PC-9 (cell line): ENCODE data around the gene ASB15. TPM values are rescaled to one million over a fixed set of nuclear protein-coding genes. Genes with fewer than 3 reads are reported as not detected.

ENCODE experiments used
- BruUV-seq: library from RNA; stranded (reverse); fragments of 400-500 nt; replicated peaks from 2 replicates; lab custom pipeline; 2021; lab: Mats Ljungman, UMichigan
- CTCF ChIA-PET: fragments of 300-600 bp; sonication (Branson Sonifier 250); formaldehyde crosslinking; loops from one replicate; lab custom pipeline; 2022; ENCODE audit warnings: antibody characterized with exemption; lab: Charles Lee
- POLR2A ChIA-PET: fragments of 300-600 bp; sonication (Branson Sonifier 250); formaldehyde crosslinking; loops from one replicate; lab custom pipeline; 2022; ENCODE audit warnings: antibody characterized with exemption; ENCODE audit not compliant: unreplicated experiment; lab: Charles Lee
- DNase-seq, 2 experiments: peaks; one replicate each; pipeline versions ENCODE4 v3.0.0 to v3.0.0-alpha.2; 2015 to 2022; ENCODE audit warnings: mixed read lengths in 1 of 2
- H2AFZ ChIP-seq: fragments of 200-600 bp; sonication (generic); 2 replicates; pipeline ENCODE4 v1.8.1; 2017; ENCODE audit warnings: antibody characterized with exemption
- H3F3A ChIP-seq: fragments of 200-600 bp; sonication (generic); 2 replicates; pipeline ENCODE4 v1.8.1; 2017; ENCODE audit warnings: antibody characterized with exemption, mild to moderate bottlenecking, low read depth; ENCODE audit not compliant: insufficient read depth
- H3K27ac ChIP-seq: fragments of 200-600 bp; sonication (generic); 2 replicates; pipeline ENCODE4 v1.6.1; 2016; ENCODE audit warnings: mixed run types
- H3K27me3 ChIP-seq: fragments of 200-600 bp; sonication (generic); 2 replicates; pipeline ENCODE4 v1.6.1; 2016; ENCODE audit warnings: low read depth, mixed run types; ENCODE audit not compliant: insufficient read depth
- H3K36me3 ChIP-seq: fragments of 200-600 bp; sonication (generic); 2 replicates; pipeline ENCODE4 v1.6.1; 2016; ENCODE audit warnings: low read depth, mixed run types
- H3K4me1 ChIP-seq: fragments of 200-600 bp; sonication (generic); replicated peaks from 2 replicates; pipeline ENCODE4 v1.6.1; 2016; ENCODE audit warnings: mixed run types; ENCODE audit not compliant: insufficient read depth
- H3K4me2 ChIP-seq: fragments of 200-600 bp; sonication (generic); 2 replicates; pipeline ENCODE4 v1.6.1; 2017; ENCODE audit warnings: mixed run types
- H3K4me3 ChIP-seq: fragments of 200-600 bp; sonication (generic); 2 replicates; pipeline ENCODE4 v1.6.1; 2016; ENCODE audit warnings: mixed run types
- H3K79me2 ChIP-seq: fragments of 200-600 bp; sonication (generic); 2 replicates; pipeline ENCODE4 v1.6.1; 2017; ENCODE audit warnings: low read depth, mixed run types
- H3K9me2 ChIP-seq: fragments of 200-600 bp; sonication (generic); 2 replicates; pipeline ENCODE4 v1.8.1; 2017; ENCODE audit warnings: mild to moderate bottlenecking; ENCODE audit not compliant: insufficient read depth
- H3K9me3 ChIP-seq: fragments of 200-600 bp; sonication (generic); 2 replicates; pipeline ENCODE4 v1.8.1; 2016; ENCODE audit warnings: low read depth; ENCODE audit not compliant: insufficient read depth
- H4K20me1 ChIP-seq: fragments of 200-600 bp; sonication (generic); 2 replicates; pipeline ENCODE4 v1.8.1; 2017; ENCODE audit not compliant: insufficient read depth
- EZH2 ChIP-seq: fragments of 200-600 bp; sonication (generic); IDR thresholded peaks from 2 replicates; pipeline ENCODE4 v1.8.0; 2017; ENCODE audit warnings: antibody characterized with exemption, low read depth
- intact Hi-C: fragments of 100-400 bp; cut with micrococcal nuclease; formaldehyde crosslinking; loops from one replicate; pipeline ENCODE4 v1.10.0; 2022; ENCODE audit not compliant: unreplicated experiment
- total RNA-seq: library from RNA; stranded (reverse); gene quantifications from 2 replicates; pipeline ENCODE4 v1.2.3, GENCODE V29; 2021
- TF ChIP-seq, protein P1 (sequence below): fragments of 200-600 bp; sonication (generic); conservative IDR thresholded peaks from 2 replicates; pipeline ENCODE4 v1.6.1; 2017; ENCODE audit warnings: mixed run types, antibody characterized with exemption, mild to moderate bottlenecking, moderate library complexity

The ASB15 gene
- total RNA-seq, 1 experiment from 2014 or later: not detected

DNA sequence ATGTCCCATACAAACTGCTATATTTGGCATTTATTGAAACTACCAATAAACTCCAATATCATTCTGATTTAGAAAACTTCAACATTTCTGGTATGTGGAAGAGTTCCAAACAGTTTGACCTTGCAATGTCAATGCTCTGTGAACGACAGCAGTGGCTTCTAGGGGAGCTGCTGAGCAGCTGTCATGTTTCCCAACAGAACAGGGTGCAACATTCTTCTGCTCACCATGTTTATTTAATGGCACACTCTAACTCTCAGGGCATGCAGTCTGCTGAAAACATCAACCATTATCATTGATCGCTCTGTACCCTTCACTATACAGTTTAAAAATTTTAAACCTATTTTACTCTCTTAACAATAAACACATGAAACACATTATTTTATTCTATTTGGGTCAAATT, 79.9 kb downstream of the ASB15 start:
- Histone ChIP-seq H3K9me2 (no peaks in the 10 kb centered on the region), H3K9me3 (no peaks in the 10 kb centered on the region), H2AFZ (no peak overlapping the region), H4K20me1 (no peaks in the 10 kb centered on the region), H3K4me1 (no peaks in the 10 kb centered on the region), H3K27ac (no peak overlapping the region), H3K79me2 (no peaks in the 10 kb centered on the region), H3K4me2 (no peak overlapping the region), H3K4me3 (no peak overlapping the region), H3K36me3 (peaks cover 12% of the 10 kb centered on the region; the same call in 1 of the 2 replicates), H3F3A (no peaks in the 10 kb centered on the region), H3K27me3 (no peaks in the 10 kb centered on the region)
- BruUV-seq: no TSS peak
- no peak for DNase-seq
- TF ChIP-seq EZH2: no peak
- TF ChIP-seq, protein P1, sequence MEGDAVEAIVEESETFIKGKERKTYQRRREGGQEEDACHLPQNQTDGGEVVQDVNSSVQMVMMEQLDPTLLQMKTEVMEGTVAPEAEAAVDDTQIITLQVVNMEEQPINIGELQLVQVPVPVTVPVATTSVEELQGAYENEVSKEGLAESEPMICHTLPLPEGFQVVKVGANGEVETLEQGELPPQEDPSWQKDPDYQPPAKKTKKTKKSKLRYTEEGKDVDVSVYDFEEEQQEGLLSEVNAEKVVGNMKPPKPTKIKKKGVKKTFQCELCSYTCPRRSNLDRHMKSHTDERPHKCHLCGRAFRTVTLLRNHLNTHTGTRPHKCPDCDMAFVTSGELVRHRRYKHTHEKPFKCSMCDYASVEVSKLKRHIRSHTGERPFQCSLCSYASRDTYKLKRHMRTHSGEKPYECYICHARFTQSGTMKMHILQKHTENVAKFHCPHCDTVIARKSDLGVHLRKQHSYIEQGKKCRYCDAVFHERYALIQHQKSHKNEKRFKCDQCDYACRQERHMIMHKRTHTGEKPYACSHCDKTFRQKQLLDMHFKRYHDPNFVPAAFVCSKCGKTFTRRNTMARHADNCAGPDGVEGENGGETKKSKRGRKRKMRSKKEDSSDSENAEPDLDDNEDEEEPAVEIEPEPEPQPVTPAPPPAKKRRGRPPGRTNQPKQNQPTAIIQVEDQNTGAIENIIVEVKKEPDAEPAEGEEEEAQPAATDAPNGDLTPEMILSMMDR: no peak
- CTCF ChIA-PET: no interaction called here
- intact Hi-C loops: loop anchor here (5.0 kb wide), 1 partner anchor 44 kb away; no protein-coding TSS in a partner anchor
- POLR2A ChIA-PET: interaction anchor here (0.6 kb wide), 1 partner anchor 124 kb away, joined by 3 read pairs; the partner anchor contains the start of gene NDUFA5

DNA sequence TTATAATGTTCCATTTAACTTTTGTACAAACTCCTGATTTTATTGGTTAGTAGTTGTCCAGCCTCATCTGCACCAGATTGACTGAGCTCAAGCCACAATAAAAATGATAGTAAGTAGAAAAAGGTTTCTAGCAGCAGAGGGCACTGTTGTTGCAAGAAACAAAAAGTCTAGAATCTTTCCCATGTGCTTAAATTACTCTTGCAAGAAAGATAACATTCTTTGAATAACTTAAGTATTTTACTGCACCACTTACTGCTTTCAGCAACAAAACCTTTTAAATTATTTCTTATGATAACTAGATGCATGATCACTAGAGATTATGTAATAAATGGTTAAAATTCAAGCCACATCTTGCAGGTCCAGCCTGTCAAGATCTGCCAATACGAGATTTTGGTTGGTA, 81.1 kb downstream of the ASB15 start:
- no peak for TF ChIP-seq EZH2
- TF ChIP-seq, protein P1: peak; percentile 73
- peaks cover 12% of the 10 kb centered on the region; the same call in 1 of the 2 replicates for H3K36me3 ChIP-seq
- CTCF ChIA-PET: interaction anchor here (1.0 kb wide), 1 partner anchor 116 kb away, joined by 5 read pairs; no protein-coding TSS in a partner anchor
- no peaks in the 10 kb centered on the region for H3F3A ChIP-seq
- no peaks in the 10 kb centered on the region for H3K4me1 ChIP-seq
- H3K4me2 ChIP-seq: no peak overlapping the region
- no peaks in the 10 kb centered on the region for H3K9me3 ChIP-seq
- no TSS peak for BruUV-seq
- H3K9me2 ChIP-seq: no peaks in the 10 kb centered on the region
- POLR2A ChIA-PET: interaction anchor here (0.7 kb wide), 1 partner anchor 93 kb away, joined by 3 read pairs; no protein-coding TSS in a partner anchor
- no peak overlapping the region for H3K27ac ChIP-seq
- intact Hi-C loops: loop anchor here (2.0 to 5.0 kb wide), 3 partner anchors 45 to 182 kb away; no protein-coding TSS in a partner anchor
- H3K4me3 ChIP-seq: no peak overlapping the region
- H4K20me1 ChIP-seq: no peaks in the 10 kb centered on the region; the same call in 1 of the 2 replicates
- DNase-seq: peak; percentile 27 to 67
- no peaks in the 10 kb centered on the region for H3K79me2 ChIP-seq
- H3K27me3 ChIP-seq: no peaks in the 10 kb centered on the region
- no peak overlapping the region for H2AFZ ChIP-seq

DNA sequence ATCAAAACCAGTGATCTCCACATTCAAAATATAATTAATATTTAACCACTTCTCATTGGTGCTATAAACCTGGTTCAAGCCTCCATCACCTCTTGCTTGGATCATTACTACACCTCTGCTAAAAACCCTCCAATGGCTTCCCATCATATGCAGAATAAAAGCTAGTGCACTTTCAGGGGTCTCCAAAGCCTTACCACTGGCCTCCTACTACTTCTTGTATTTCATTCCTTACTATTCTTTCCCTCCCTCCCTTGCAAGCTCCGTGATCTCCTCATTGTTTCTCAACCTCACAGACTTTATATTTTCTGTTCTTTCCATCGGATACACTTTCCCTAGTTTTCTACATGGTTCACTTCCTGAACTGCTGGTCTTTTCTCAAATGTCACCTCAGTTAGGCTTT, 85.5 kb downstream of the ASB15 start:
- TF ChIP-seq, protein P1: no peak
- no TSS peak for BruUV-seq

More for the DNA sequence above, 85.5 kb downstream of the ASB15 start:
- Histone ChIP-seq H3F3A (no peaks in the 10 kb centered on the region), H3K27ac (no peak overlapping the region), H2AFZ (no peak overlapping the region), H3K4me1 (no peaks in the 10 kb centered on the region), H3K9me3 (no peaks in the 10 kb centered on the region), H4K20me1 (peaks cover 4% of the 10 kb centered on the region; the same call in 1 of the 2 replicates), H3K9me2 (no peaks in the 10 kb centered on the region), H3K4me3 (no peak overlapping the region), H3K4me2 (no peak overlapping the region), H3K27me3 (no peaks in the 10 kb centered on the region), H3K79me2 (no peaks in the 10 kb centered on the region), H3K36me3 (peaks cover 25% of the 10 kb centered on the region; the same call in 1 of the 2 replicates)
- intact Hi-C loops: no loop called here
- POLR2A ChIA-PET: no interaction called here
- no peak for DNase-seq
- CTCF ChIA-PET: no interaction called here
